ENCODE results near the gene WWTR1.

DNA sequence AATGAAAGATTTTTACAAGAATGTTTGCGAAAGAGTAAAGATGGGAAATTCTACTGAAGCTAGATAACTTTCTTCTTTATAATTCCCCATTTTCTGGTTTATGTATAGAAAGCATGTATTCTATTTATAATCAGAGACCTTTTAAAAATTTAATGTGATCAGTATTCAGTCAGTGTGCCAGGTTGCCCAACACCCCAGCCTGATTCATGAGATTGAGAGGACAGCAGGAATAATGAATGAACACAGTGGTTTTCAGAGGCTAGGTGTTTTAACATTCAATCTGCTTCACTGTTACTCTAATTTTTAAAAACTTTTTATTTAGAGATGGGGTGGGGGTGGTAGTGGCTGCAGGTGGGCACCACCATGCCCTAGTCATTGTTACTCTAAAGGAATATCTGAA is 4.7 kb downstream of the WWTR1 start:
- TF ChIP-seq POLR2AphosphoS5 (IDR thresholded peaks at IDR 0.05; ENCODE audit: low read depth, low read length) = no peak
- TF ChIP-seq, protein P1, sequence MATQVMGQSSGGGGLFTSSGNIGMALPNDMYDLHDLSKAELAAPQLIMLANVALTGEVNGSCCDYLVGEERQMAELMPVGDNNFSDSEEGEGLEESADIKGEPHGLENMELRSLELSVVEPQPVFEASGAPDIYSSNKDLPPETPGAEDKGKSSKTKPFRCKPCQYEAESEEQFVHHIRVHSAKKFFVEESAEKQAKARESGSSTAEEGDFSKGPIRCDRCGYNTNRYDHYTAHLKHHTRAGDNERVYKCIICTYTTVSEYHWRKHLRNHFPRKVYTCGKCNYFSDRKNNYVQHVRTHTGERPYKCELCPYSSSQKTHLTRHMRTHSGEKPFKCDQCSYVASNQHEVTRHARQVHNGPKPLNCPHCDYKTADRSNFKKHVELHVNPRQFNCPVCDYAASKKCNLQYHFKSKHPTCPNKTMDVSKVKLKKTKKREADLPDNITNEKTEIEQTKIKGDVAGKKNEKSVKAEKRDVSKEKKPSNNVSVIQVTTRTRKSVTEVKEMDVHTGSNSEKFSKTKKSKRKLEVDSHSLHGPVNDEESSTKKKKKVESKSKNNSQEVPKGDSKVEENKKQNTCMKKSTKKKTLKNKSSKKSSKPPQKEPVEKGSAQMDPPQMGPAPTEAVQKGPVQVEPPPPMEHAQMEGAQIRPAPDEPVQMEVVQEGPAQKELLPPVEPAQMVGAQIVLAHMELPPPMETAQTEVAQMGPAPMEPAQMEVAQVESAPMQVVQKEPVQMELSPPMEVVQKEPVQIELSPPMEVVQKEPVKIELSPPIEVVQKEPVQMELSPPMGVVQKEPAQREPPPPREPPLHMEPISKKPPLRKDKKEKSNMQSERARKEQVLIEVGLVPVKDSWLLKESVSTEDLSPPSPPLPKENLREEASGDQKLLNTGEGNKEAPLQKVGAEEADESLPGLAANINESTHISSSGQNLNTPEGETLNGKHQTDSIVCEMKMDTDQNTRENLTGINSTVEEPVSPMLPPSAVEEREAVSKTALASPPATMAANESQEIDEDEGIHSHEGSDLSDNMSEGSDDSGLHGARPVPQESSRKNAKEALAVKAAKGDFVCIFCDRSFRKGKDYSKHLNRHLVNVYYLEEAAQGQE (IDR thresholded peaks at IDR 0.05; ENCODE audit: insufficient read depth in 1 of 2, low read depth in 2 of 2, low read length in 2 of 2) = no peak
- TF ChIP-seq SIN3A (IDR thresholded peaks at IDR 0.05; ENCODE audit: borderline replicate concordance, insufficient read depth, low read length) = no peak
- no peak for TF ChIP-seq TAF1 (IDR thresholded peaks at IDR 0.05; ENCODE audit: borderline replicate concordance, insufficient read depth, low read length)
- no peak for TF ChIP-seq FOXP2 (optimal IDR thresholded peaks at IDR 0.05; ENCODE audit: borderline replicate concordance, extremely low read depth, extremely low read length, insufficient read depth)

Measured in PFSK-1 (cell line).